HAP-1 (cell line): ENCODE data around the gene FAH.

Experiments
- DNase-seq, 2 experiments: peaks; one replicate each; pipeline ENCODE4 v3.0.0-alpha.2; 2016 to 2020; ENCODE audit warnings: low spot score in 2 of 2
- H3K27me3 ChIP-seq: fragments of 250-450 bp; sonication (Bioruptor Pico); 2 replicates; pipeline ENCODE4 v1.5.1; 2020; ENCODE audit warnings: low read depth, mild to moderate bottlenecking, moderate library complexity
- H3K36me3 ChIP-seq: fragments of 250-450 bp; sonication (Bioruptor Pico); replicated peaks from 2 replicates; pipeline ENCODE4 v1.5.1; 2020; ENCODE audit warnings: mild to moderate bottlenecking
- H3K4me1 ChIP-seq: fragments of 250-450 bp; sonication (Bioruptor Pico); 2 replicates; pipeline ENCODE4 v1.5.1; 2020; ENCODE audit warnings: mild to moderate bottlenecking
- H3K4me3 ChIP-seq: fragments of 250-450 bp; sonication (Bioruptor Pico); 2 replicates; pipeline ENCODE4 v1.5.1; 2020; ENCODE audit warnings: mild to moderate bottlenecking, moderate library complexity
- H3K9me3 ChIP-seq: fragments of 250-450 bp; sonication (Bioruptor Pico); 2 replicates; pipeline ENCODE4 v1.5.1; 2020; ENCODE audit warnings: mild to moderate bottlenecking, moderate library complexity
- in situ Hi-C: fragments of 300-500 bp; cut with MboI; formaldehyde crosslinking; loops from 3 replicates; pipeline ENCODE4 v1.14.3; 2020; ENCODE audit warnings: low sequenced_read_pairs, inconsistent platforms, mixed read lengths

The FAH gene

DNA sequence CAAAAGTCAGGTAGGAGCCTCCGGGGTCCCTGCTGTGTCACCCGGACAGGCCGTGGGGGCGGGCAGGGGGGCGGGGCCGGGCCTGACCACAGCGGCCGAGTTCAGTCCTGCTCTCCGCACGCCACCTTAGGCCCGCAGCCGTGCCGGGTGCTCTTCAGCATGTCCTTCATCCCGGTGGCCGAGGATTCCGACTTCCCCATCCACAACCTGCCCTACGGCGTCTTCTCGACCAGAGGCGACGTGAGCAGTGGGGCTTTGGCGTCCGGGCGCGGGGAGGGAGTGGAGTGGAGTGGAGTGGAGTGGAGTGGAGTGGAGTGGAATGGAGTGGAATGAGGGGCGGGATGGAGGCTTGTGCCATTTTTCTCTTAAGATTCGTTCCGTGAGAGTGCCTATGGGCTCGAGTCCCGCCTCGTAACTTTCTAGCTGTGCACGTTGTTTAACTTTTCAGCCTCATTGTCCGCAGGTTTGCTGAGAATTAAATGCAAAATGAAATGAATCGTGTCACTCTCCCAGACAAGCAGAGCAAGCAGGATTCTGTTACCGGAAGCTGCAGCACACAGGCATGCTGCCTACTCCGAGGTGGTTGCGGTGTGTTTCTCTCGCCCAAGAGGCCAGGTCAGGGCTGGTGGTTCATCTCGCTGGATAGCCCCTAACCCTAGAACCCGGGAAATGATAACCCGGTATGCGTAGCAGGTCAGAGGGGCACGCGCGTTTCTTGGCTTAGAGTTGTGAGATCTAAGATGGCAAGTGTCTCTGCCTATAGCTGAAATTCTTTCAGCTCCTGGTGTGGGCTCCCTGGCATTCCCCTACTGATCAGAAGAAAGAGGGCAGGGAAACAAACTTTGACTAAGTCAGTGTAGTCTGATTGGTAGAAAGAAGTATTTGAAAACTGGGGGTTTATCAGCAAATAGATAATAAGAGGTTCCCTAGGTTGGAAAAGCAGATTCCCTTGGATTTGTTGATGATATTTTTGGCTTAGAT lies at the start of gene FAH:
TSS of gene FAH (plus strand) at position 104 of the 981 bp plus-strand sequence. CDS start at position 160, 56 bp downstream.
- in situ Hi-C loops = loop anchor here (25.0 kb wide), 1 partner anchor 816 kb away; no protein-coding TSS in a partner anchor
- Histone ChIP-seq H3K36me3 (peaks cover 5% of the 10 kb centered on the region), H3K4me1 (peaks cover 8% of the 10 kb centered on the region), H3K27me3 (no peaks in the 10 kb centered on the region), H3K4me3 (peak within 1 kb of the TSS; percentile 70), H3K9me3 (no peaks in the 10 kb centered on the region)
- peak; percentile 52 to 58 for DNase-seq

DNA sequence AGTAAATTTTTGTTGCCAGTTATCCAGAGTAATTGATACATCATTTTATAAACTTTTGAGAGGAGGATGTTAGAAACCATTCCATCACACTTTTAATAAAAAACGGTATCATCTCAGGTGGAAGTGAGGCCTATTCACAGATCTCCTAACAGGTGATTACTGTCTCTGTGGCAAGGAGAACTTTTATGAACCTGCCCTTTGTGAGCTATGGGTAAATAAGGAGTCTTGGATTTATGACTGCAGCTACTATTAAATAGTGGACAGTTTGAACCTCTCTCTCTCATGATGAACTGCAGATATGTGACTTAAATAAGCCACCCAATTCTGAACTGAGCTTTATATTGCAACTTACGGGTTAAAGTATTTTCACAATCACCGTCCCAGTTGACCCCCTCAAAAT lies 47.6 kb upstream of the FAH start:
- Histone ChIP-seq H3K9me3 (no peaks in the 10 kb centered on the region), H3K4me3 (no peak overlapping the region), H3K36me3 (0 out of 2 replicates have a peak, but pooled peaks cover 3% of the 10 kb centered on the region), H3K27me3 (no peaks in the 10 kb centered on the region), H3K4me1 (peaks cover 20% of the 10 kb centered on the region)
- in situ Hi-C loops = no loop called here
- DNase-seq = no peak

DNA sequence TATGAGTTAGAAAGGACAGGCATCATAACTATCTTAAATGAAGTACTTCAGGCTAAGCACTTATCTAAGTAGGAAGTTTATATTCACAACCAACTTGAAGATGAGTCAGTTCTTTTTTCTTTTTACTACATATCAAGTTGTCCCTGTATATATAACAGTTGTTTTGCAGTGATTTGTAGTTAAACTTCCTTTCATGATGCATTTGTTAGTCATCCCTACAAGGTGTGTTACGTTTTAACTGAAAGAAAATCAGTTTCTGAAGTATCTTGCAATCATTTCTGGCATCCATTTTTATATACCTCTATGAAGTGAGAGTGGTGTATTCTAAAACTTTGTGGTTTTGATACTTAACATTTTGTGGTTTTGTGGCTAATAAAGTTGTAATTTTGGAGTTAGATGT lies 47.2 kb upstream of the FAH start:
- Histone ChIP-seq H3K4me1 (peaks cover 17% of the 10 kb centered on the region), H3K9me3 (no peaks in the 10 kb centered on the region), H3K36me3 (0 out of 2 replicates have a peak, but pooled peaks cover 3% of the 10 kb centered on the region), H3K27me3 (no peaks in the 10 kb centered on the region), H3K4me3 (no peak overlapping the region)
- in situ Hi-C loops = no loop called here
- DNase-seq = no peak

DNA sequence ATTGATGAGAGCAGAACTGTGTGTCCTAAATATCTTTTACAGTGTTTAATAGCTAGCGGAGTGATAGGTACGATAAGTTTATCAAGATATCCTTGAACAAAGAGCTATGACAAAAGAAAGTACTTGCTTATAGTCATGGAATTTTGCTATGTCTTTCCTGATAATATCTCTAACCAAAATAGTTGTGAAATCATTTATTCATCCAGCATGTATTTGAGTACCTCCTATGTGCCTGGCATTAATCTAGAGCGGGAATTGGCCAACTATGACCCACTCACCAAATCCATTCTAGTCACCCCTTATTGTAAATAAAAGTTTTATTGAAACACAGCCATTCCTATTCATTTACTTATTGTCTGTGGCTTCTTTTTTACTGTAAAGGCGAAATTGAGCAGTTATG lies 46.7 kb upstream of the FAH start:
- peaks cover 17% of the 10 kb centered on the region for H3K4me1 ChIP-seq
- H3K36me3 ChIP-seq = 0 out of 2 replicates have a peak, but pooled peaks cover 3% of the 10 kb centered on the region
- H3K27me3 ChIP-seq = no peaks in the 10 kb centered on the region
- no peak for DNase-seq
- in situ Hi-C loops = no loop called here
- H3K4me3 ChIP-seq = no peak overlapping the region
- no peaks in the 10 kb centered on the region for H3K9me3 ChIP-seq

DNA sequence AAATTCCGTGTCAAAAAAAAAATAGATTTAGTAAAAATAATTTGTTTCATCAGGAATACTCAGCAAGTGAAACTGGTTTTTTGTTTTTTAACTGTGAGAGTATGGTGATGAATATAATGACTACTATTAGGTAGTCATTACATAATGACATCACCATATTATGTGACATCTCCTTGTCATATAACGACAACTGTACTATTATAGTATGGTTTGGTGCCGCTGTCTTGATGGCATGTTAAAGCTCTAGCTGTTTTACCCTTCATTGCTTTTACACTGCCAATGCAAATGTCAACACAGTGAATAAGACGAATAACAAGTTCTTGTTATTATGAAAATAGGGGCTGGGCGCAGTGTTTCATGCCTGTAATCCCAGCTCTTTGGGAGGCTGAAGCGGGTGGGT lies 45.6 kb upstream of the FAH start:
- 0 out of 2 replicates have a peak, but pooled peaks cover 3% of the 10 kb centered on the region for H3K36me3 ChIP-seq
- H3K4me1 ChIP-seq = peaks cover 17% of the 10 kb centered on the region
- no peaks in the 10 kb centered on the region for H3K9me3 ChIP-seq
- DNase-seq = no peak
- in situ Hi-C loops = no loop called here
- H3K4me3 ChIP-seq = no peak overlapping the region
- H3K27me3 ChIP-seq = no peaks in the 10 kb centered on the region

DNA sequence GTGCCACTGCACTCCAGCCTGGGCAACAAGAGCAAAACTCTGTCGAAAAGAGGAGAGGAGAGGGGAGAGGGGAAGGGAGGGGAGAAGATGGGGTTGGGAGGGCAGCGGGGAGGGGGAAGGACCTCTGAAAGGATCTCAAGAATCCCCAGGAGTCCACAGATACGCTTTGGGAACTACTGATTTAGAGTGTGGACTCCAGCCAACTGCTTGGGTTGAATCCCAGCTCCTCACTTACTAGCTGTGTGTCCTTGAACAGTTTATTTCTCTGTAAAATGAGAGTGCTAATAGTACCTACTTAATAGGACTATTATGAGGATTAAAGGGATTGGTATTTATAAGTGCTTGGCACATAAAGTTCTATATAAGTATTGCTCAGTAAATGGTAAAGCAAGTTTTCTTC lies 45.0 kb upstream of the FAH start:
- DNase-seq = no peak
- Histone ChIP-seq H3K27me3 (no peaks in the 10 kb centered on the region), H3K4me1 (peaks cover 17% of the 10 kb centered on the region), H3K4me3 (no peak overlapping the region), H3K9me3 (no peaks in the 10 kb centered on the region), H3K36me3 (0 out of 2 replicates have a peak, but pooled peaks cover 3% of the 10 kb centered on the region)
- in situ Hi-C loops = no loop called here

DNA sequence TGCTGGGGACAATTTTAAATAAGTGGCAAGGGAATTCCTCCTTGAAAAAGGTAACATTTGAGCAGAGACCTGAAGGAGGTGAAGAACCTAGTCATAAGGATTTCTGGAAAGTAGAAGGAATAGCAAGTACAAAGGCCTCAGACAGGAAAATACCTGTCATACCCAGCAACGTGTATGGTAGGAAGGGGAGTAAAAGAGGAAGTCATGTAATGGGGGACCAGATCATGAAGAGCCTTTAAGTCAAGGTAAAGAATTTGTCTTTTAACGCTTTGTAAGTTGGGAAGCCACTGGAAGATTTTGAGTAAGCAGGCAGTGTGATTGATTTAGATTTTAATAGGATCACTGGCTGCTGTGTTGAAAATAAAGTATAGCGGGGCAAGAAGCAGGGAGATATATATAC lies 43.4 kb upstream of the FAH start:
- no peak overlapping the region for H3K4me3 ChIP-seq
- in situ Hi-C loops = no loop called here

DNA sequence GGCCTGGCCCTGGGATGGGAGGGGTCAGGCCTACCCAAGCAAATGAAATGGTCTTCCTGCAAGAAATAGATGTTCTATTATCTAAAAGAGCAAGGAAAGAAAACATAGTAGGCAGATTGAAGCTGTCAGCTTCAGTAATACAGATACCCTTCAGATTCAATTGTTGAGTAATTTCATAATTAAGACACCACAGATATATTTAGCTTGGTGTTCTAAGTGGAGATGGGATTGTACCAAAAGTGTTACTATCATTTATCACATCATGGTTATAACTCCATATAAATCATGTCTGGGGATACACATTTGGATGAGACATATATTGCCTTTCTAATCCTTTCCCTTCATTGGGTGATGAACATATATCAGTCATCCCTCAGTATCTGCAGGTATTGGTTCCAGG lies 41.9 kb upstream of the FAH start:
- no peaks in the 10 kb centered on the region for H3K9me3 ChIP-seq
- no peak overlapping the region for H3K4me3 ChIP-seq
- no peak for DNase-seq
- peaks cover 38% of the 10 kb centered on the region for H3K4me1 ChIP-seq
- in situ Hi-C loops = no loop called here
- H3K36me3 ChIP-seq = 0 out of 2 replicates have a peak, but pooled peaks cover 3% of the 10 kb centered on the region
- no peaks in the 10 kb centered on the region for H3K27me3 ChIP-seq

More for the DNA sequence above, 43.4 kb upstream of the FAH start:
- H3K4me1 ChIP-seq = peaks cover 26% of the 10 kb centered on the region
- 0 out of 2 replicates have a peak, but pooled peaks cover 3% of the 10 kb centered on the region for H3K36me3 ChIP-seq
- no peaks in the 10 kb centered on the region for H3K9me3 ChIP-seq
- no peak for DNase-seq
- H3K27me3 ChIP-seq = no peaks in the 10 kb centered on the region

DNA sequence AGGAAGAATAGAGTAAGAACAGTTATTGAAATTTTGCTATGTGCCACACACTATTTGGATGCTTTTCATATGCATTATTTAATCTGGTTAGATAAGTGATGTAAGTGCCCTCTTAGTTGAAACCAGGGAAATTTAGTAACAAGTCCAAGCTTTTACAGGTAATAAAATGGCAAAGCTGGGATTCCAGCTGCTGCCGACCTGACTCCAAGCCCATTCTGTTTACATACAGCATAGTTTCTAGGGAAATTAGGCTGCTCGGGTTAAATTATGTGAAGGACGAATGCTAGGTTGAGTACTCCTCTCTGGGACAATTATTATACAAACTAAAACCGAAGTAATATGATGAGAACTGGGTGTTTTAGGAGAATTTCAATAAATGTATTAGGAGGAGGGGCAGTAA lies 38.7 kb upstream of the FAH start:
- Histone ChIP-seq H3K36me3 (no peaks in the 10 kb centered on the region), H3K27me3 (no peaks in the 10 kb centered on the region), H3K4me3 (no peak overlapping the region), H3K9me3 (no peaks in the 10 kb centered on the region), H3K4me1 (peaks cover 23% of the 10 kb centered on the region)
- DNase-seq = no peak
- in situ Hi-C loops = no loop called here

DNA sequence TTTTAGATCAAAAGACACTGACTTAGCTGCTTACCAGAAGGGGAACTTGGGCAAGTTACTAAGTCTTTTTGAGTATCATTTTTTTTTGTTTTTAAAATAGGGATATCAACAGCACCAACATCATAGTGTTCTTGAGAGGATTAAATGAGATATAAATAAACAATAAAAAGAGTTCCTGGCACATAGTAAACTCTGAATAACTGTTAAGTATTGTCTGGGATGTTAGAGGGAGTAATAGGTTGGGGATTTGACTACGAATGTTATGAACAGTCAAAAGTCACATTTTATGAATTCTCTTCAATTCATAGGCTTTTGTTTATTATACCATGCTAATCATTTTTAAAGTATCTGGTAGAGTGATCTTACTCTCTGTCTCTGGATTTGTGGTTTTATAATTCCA lies 37.8 kb upstream of the FAH start:
- Histone ChIP-seq H3K9me3 (no peaks in the 10 kb centered on the region), H3K27me3 (no peaks in the 10 kb centered on the region), H3K36me3 (no peaks in the 10 kb centered on the region), H3K4me3 (no peak overlapping the region), H3K4me1 (peaks cover 23% of the 10 kb centered on the region)
- peak in 1 of 2 experiments; percentile 57 for DNase-seq
- in situ Hi-C loops = no loop called here

DNA sequence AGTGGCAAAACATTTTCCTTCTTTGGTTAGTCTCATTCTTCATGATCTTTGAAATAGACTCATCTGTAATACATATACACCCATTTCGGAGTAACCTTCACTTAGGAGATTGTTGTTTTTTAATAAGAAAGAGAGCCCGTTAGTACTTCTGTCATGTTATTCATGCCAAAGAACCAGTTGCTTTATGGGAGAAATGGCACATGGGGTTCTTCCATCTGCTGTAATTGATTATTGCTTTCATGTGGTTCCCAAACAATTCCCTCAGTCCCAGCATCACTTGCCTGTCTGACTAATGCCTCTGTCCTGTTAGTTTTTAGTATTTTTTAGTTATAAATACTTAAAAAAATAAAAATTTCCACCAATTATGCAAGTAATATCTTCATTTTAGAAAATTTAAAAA lies 33.8 kb upstream of the FAH start:
- no peak overlapping the region for H3K4me3 ChIP-seq
- in situ Hi-C loops = no loop called here
- H3K36me3 ChIP-seq = peaks cover 15% of the 10 kb centered on the region
- no peaks in the 10 kb centered on the region for H3K9me3 ChIP-seq
- H3K27me3 ChIP-seq = no peaks in the 10 kb centered on the region
- no peak for DNase-seq
- peaks cover 18% of the 10 kb centered on the region for H3K4me1 ChIP-seq

DNA sequence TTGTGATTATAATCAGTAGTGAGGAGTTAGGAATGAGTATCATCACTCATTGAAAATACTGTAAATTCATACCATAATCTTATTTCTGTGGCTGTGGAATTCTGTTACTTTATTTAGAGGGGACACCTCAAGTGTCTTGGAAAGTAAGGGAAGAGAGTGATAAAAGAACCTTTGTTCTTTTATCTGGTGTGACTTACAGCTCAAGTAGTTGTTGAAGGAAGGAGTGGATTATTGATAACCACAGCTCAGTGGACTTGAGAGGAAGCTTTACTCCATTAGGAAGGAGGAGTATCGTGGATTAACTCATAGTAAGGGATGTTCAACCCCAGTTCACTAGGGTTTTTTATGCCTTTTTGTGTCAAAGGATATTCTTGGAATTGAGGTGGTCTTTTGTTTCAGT lies 32.2 kb upstream of the FAH start:
- in situ Hi-C loops = no loop called here
- Histone ChIP-seq H3K9me3 (no peaks in the 10 kb centered on the region), H3K27me3 (no peaks in the 10 kb centered on the region), H3K36me3 (peaks cover 26% of the 10 kb centered on the region), H3K4me1 (peaks cover 1% of the 10 kb centered on the region), H3K4me3 (no peak overlapping the region)
- no peak for DNase-seq

DNA sequence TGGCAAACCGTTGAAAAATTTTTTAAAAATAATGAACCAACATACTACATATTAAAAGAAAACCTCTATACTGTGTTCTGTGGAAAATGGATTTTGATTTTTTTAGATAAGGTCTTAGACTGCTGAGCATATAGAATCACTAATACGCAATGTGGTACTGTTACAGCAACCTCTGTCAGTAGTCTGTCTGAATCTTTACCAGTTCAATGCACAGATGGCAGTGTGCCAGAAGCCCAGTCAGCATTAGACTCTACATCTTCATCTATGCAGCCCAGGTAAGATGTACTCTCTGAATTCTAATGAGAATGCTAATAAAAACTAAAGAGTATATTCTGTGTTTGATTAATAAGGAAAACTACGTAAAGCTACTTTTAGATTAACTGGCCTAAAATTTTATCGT lies 31.3 kb upstream of the FAH start:
- Histone ChIP-seq H3K4me1 (no peaks in the 10 kb centered on the region; the same call in 1 of the 2 replicates), H3K27me3 (no peaks in the 10 kb centered on the region), H3K4me3 (no peak overlapping the region), H3K9me3 (no peaks in the 10 kb centered on the region), H3K36me3 (peaks cover 34% of the 10 kb centered on the region)
- DNase-seq = peak in 1 of 2 experiments; percentile 50
- in situ Hi-C loops = no loop called here

DNA sequence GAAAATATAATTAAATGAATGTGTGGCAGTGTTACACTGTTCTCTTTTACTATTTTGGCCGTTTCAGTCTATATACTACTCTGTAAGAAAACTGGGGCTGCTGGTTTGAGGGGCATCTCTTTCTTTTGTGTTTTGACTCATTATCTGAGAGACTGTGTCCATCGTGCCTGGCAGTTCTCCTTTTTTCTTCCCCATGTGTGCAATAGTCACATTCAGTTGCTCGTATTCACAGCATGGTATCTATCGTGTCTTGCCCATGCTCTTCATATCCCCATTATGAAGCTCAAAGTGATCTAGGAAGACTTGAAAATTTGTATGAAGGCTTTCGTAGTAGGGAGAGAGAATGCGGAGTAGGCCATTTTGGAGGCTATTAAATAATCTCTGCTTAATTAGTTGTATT lies 29.8 kb upstream of the FAH start:
- no peak for DNase-seq
- no peaks in the 10 kb centered on the region; the same call in 1 of the 2 replicates for H3K4me1 ChIP-seq
- in situ Hi-C loops = no loop called here
- H3K27me3 ChIP-seq = no peaks in the 10 kb centered on the region
- H3K36me3 ChIP-seq = peaks cover 34% of the 10 kb centered on the region
- H3K9me3 ChIP-seq = no peaks in the 10 kb centered on the region
- no peak overlapping the region for H3K4me3 ChIP-seq
